GM12878 (cell line): Measurements from ENCODE around the gene PPOX. TPM values are rescaled to one million over a fixed set of nuclear protein-coding genes. Genes with fewer than 3 reads are reported as not detected.

Experiments
- ATAC-seq: fragments of 200-7000 bp; cut with Tn5 transposase; 3 replicates; pipeline ENCODE4 v1.9.1; 2020; ENCODE audit warnings: mild to moderate bottlenecking, moderate library complexity
- BruUV-seq: library from RNA; stranded (reverse); fragments of 400-500 nt; replicated peaks from 2 replicates; lab custom pipeline; 2021; lab: Mats Ljungman, UMichigan
- CTCF ChIA-PET: fragments of 300-600 bp; sonication (Branson Sonifier 250); formaldehyde crosslinking; extraction: SDS; loops from one replicate; lab custom pipeline; 2021; ENCODE audit warnings: inconsistent platforms; lab: Yijun Ruan, JAX
- POLR2A ChIA-PET: fragments of 350-600 bp; formaldehyde crosslinking; extraction: SDS; loops from one replicate; lab custom pipeline; 2021; ENCODE audit warnings: inconsistent platforms; lab: Charles Lee
- RAD21 ChIA-PET: fragments of 300-600 bp; sonication (Branson Sonifier 250); formaldehyde crosslinking; loops from one replicate; lab custom pipeline; 2023; ENCODE audit warnings: antibody characterized with exemption; ENCODE audit not compliant: unreplicated experiment; lab: Charles Lee
- SMC1A ChIA-PET: fragments of 300-600 bp; sonication (Branson Sonifier 250); formaldehyde crosslinking; loops from one replicate; lab custom pipeline; 2023; ENCODE audit not compliant: unreplicated experiment, uncharacterized antibody; lab: Charles Lee
- DNase-seq: peaks from one replicate; pipeline ENCODE4 v3.0.0-alpha.2; 2011; ENCODE audit warnings: low read depth, low spot score
- FAIRE-seq: peaks from 3 replicates; lab custom pipeline; 2011; peaks lifted over from hg19 to GRCh38; lab: Jason Lieb, UNC
- H2AFZ ChIP-seq: 2 replicates; pipeline ENCODE4 v1.6.0; 2011; ENCODE audit warnings: low read depth, low read length, control low read depth; ENCODE audit not compliant: control insufficient read depth
- H3K27ac ChIP-seq: 2 replicates; pipeline ENCODE4 v1.5.1; 2011; ENCODE audit warnings: control low read depth; ENCODE audit not compliant: control insufficient read depth, insufficient read depth
- H3K27me3 ChIP-seq, 2 experiments: replicated peaks in 1 of 2; 2 replicates each; pipeline versions ENCODE4 v1.6.0 to v1.6.1; 2011; ENCODE audit warnings: low read length in 1 of 2; ENCODE audit not compliant: control insufficient read depth in 2 of 2, insufficient read depth in 2 of 2
- H3K36me3 ChIP-seq, 2 experiments: 2 replicates each; pipeline ENCODE4 v1.5.1; 2011; ENCODE audit warnings: low read length in 1 of 2; ENCODE audit not compliant: control insufficient read depth in 2 of 2, insufficient read depth in 2 of 2
- H3K4me1 ChIP-seq: 2 replicates; pipeline ENCODE4 v1.6.1; 2011; ENCODE audit warnings: mild to moderate bottlenecking, low read length, moderate library complexity, mixed read lengths; ENCODE audit not compliant: control insufficient read depth, insufficient read depth
- H3K4me2 ChIP-seq: 2 replicates; pipeline ENCODE4 v1.6.0; 2011; ENCODE audit warnings: control low read depth; ENCODE audit not compliant: control insufficient read depth, insufficient read depth
- H3K4me3 ChIP-seq: fragments of 200-600 bp; sonication (generic); 2 replicates; pipeline ENCODE4 v1.5.1; 2016
- H3K79me2 ChIP-seq: 2 replicates; pipeline ENCODE4 v1.6.0; 2011; ENCODE audit warnings: low read length; ENCODE audit not compliant: control insufficient read depth, insufficient read depth
- H3K9ac ChIP-seq: 2 replicates; pipeline ENCODE4 v1.8.0; 2011; ENCODE audit warnings: low read length, control low read depth, mixed read lengths; ENCODE audit not compliant: control insufficient read depth, insufficient read depth
- H3K9me3 ChIP-seq: replicated peaks from 3 replicates; pipeline ENCODE4 v1.5.1; 2011; ENCODE audit warnings: mild to moderate bottlenecking, low read length; ENCODE audit not compliant: control insufficient read depth, insufficient read depth
- H4K20me1 ChIP-seq: 2 replicates; pipeline ENCODE4 v1.6.0; 2011; ENCODE audit not compliant: control insufficient read depth, insufficient read depth
- BMI1 ChIP-seq: fragments of 450-650 bp; IDR thresholded peaks from 2 replicates; pipeline ENCODE4 v1.6.1; 2016; ENCODE audit warnings: mild to moderate bottlenecking, moderate library complexity, borderline replicate concordance
- CEBPZ ChIP-seq: fragments of 150-350 bp; IDR thresholded peaks from 2 replicates; pipeline ENCODE4 v1.6.1; 2016; ENCODE audit warnings: low read depth, low read length
- DPF2 ChIP-seq: fragments of 450-650 bp; IDR thresholded peaks from 2 replicates; pipeline ENCODE4 v1.6.1; 2017; ENCODE audit warnings: mild to moderate bottlenecking
- ESRRA ChIP-seq: IDR thresholded peaks from 2 replicates; pipeline ENCODE4 v1.6.1; 2012; ENCODE audit warnings: mild to moderate bottlenecking, low read length, improper control_type of control experiment
- ETV6 ChIP-seq, 2 experiments: fragments of 450-650 bp in 1 of 2; IDR thresholded peaks in 1 of 2; conservative IDR thresholded peaks in 1 of 2; 2 replicates each; pipeline ENCODE4 v1.6.1; 2014; ENCODE audit warnings: antibody characterized with exemption in 1 of 2, borderline replicate concordance in 1 of 2, low read depth in 1 of 2, mild to moderate bottlenecking in 1 of 2, moderate library complexity in 1 of 2
- FOS ChIP-seq: IDR thresholded peaks from 3 replicates; pipeline ENCODE4 v1.6.1; 2011; ENCODE audit warnings: borderline replicate concordance; ENCODE audit not compliant: insufficient read length; ENCODE audit errors: extremely low read depth
- GATAD2B ChIP-seq: fragments of 450-650 bp; conservative IDR thresholded peaks from 2 replicates; pipeline ENCODE4 v1.6.1; 2017; ENCODE audit warnings: low read depth, mild to moderate bottlenecking, moderate library complexity
- MEF2B ChIP-seq: fragments of 450-650 bp; IDR thresholded peaks from 2 replicates; pipeline ENCODE4 v1.6.1; 2018; ENCODE audit warnings: mild to moderate bottlenecking, moderate library complexity; ENCODE audit not compliant: partially characterized antibody, poor library complexity, severe bottlenecking
- POLR2AphosphoS5 ChIP-seq: IDR thresholded peaks from 2 replicates; pipeline ENCODE4 v1.6.1; 2011; ENCODE audit warnings: mild to moderate bottlenecking, low read length, inconsistent platforms
- SKIL ChIP-seq: fragments of 450-650 bp; IDR thresholded peaks from 2 replicates; pipeline ENCODE4 v1.6.1; 2017; ENCODE audit warnings: mild to moderate bottlenecking, low read depth, inconsistent platforms; ENCODE audit not compliant: poor library complexity, severe bottlenecking
- USF1 ChIP-seq: IDR thresholded peaks from 2 replicates; pipeline ENCODE4 v1.6.1; 2011; ENCODE audit warnings: borderline replicate concordance, low read depth, mild to moderate bottlenecking, moderate library complexity, mixed read lengths, low read length; ENCODE audit not compliant: insufficient read depth; ENCODE audit errors: extremely low read length
- ZNF622 ChIP-seq: fragments of 450-650 bp; IDR thresholded peaks from 2 replicates; pipeline ENCODE4 v1.6.1; 2017; ENCODE audit warnings: mild to moderate bottlenecking, inconsistent platforms
- WGBS: methylation state at CpG from one replicate; pipeline ENCODE4 v1.1.6; 2016; ENCODE audit warnings: low lambda C conversion rate; ENCODE audit not compliant: insufficient replicate concordance, insufficient coverage; ENCODE audit errors: missing lambda C conversion rate; 5-methylcytosine and 5-hydroxymethylcytosine counted together
- in situ Hi-C: fragments of 300-500 bp; cut with MboI; formaldehyde crosslinking; loops from 9 replicates; pipeline ENCODE4 v1.14.3; 2018; ENCODE audit warnings: mixed read lengths
- intact Hi-C: fragments of 100-400 bp; cut with micrococcal nuclease; formaldehyde crosslinking; loops from one replicate; pipeline ENCODE4 v1.14.2; 2022; ENCODE audit not compliant: unreplicated experiment
- polyA plus RNA-seq, 11 experiments: library from polyadenylated mRNA; depleted of rRNA in 4 of 11; unstranded in 6 of 11; stranded (reverse) in 5 of 11; fragments of >200 nt; fragmentation: Nextera tagmentation in 4 of 11; fragmentation: Illumina TruSeq in 1 of 11; extraction: Ambion mirVana in 4 of 11; extraction: Trizol in 1 of 11; gene quantifications; 1 replicate in 1 of 11; 2 replicates in 10 of 11; pipeline versions ENCODE4 v1.2.1 to v1.2.3, GENCODE V29; 2011 to 2016; ENCODE audit warnings: inconsistent platforms in 2 of 11, missing spikeins in 2 of 11, low read depth in 1 of 11
- total RNA-seq, 4 experiments: library from RNA; depleted of rRNA in 3 of 4; stranded (reverse); fragments of >200 nt in 3 of 4; fragmentation: Illumina TruSeq in 1 of 4; extraction: Trizol in 1 of 4; gene quantifications; 2 replicates each; pipeline versions ENCODE4 v1.2.1 to v1.2.3, GENCODE V29; 2013 to 2021

Gene PPOX
- total and polyA plus RNA-seq, 10 of the 15 experiments (the other 5 are each of a cell fraction or from before 2014, with no cell fraction given) = 8.9 to 31.5 (median 20.3) TPM

DNA sequence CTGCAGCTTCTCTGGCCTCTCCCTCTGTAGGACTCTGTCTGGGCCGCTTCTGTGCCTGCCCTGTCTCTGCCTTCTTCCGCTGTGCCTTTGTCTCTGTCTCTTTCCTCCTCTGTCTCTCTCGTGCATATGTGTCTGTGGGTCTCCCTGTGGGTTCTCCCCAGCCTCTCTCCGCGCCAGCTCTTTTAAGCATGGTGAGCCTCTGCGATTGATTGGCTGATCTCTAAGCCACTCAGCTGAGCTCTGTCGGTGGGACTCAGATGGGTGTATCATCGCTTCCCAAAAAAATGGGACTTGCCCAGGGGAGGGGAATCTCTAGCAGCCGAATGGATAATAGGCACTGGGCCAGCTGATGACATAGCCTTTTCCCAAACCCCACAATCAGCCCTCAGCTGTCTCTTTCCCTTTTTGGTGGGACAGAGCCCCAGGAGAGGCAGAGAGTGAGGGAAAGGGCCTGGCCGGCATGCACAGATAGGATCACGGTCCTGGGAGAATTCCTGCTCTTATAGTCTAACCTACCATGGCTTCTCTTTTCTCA is 32.7 kb downstream of the PPOX start, which contains the start of gene ADAMTS4:
TSS of gene ADAMTS4 (minus strand) at position 158 of the 535 bp plus-strand sequence. CDS start 427 bp downstream, outside the sequence.
- ChIA-PET RAD21 (interaction anchor here (1.4 to 1.6 kb wide), 2 partner anchors 18 to 26 kb away, joined by 5 read pairs; partner anchors contain the start of gene TOMM40L), SMC1A (no interaction called here), CTCF (interaction anchor here (0.6 to 1.2 kb wide), 5 partner anchors 9 to 367 kb away, joined by 3 read pairs; partner anchors contain the start of gene TOMM40L), POLR2A (no interaction called here)
- in situ Hi-C loops (loop anchor here (10.0 kb wide), 1 partner anchor 546 kb away; the partner anchor contains the start of gene DUSP12), intact Hi-C loops (no loop called here)
- BruUV-seq = no TSS peak
- Histone ChIP-seq H4K20me1 (no peaks in the 10 kb centered on the region), H3K4me3 (no peak within 1 kb of the TSS), H3K27ac (no peak within 1 kb of the TSS), H3K9me3 (no peaks in the 10 kb centered on the region), H3K27me3 (no peaks in the 10 kb centered on the region), H3K79me2 (peaks cover 20% of the 10 kb centered on the region), H3K9ac (no peak within 1 kb of the TSS), H3K4me1 (peaks cover 36% of the 10 kb centered on the region), H2AFZ (no peak within 1 kb of the TSS), H3K4me2 (no peak within 1 kb of the TSS), H3K36me3 (no peaks in the 10 kb centered on the region)
- FAIRE-seq (no peak), DNase-seq (no peak), ATAC-seq (no peak)
- WGBS = 71% methylated on average over 11 of the region's 11 CpGs
- TF ChIP-seq USF1 (no peak), CEBPZ (no peak), BMI1 (no peak), ETV6 (conservative IDR thresholded peaks at IDR 0.05 in 1 of 2, IDR thresholded peaks at IDR 0.05 in 1 of 2; ENCODE audit: borderline replicate concordance in 1 of 2, low read depth in 1 of 2) (no peak), POLR2AphosphoS5 (no peak), GATAD2B (no peak), SKIL (no peak), ESRRA (no peak), ZNF622 (no peak), DPF2 (no peak), FOS (no peak), MEF2B (no peak)
